HepG2 (cell line): Measurements from ENCODE around the gene ABHD11. TPM values are rescaled to one million over a fixed set of nuclear protein-coding genes. Genes with fewer than 3 reads are reported as not detected.

Experiments used
- AHR ChIP-seq: IDR thresholded peaks from 2 replicates; pipeline ENCODE4 v1.6.1; 2018; ENCODE audit warnings: missing genetic modification reagents, missing compliant biosample characterization
- CCAR2 ChIP-seq: fragments of 200-400 bp; formaldehyde crosslinking; optimal IDR thresholded peaks from 2 replicates; pipeline ENCODE3; 2018; ENCODE audit warnings: low read depth, mild to moderate bottlenecking, low read length, moderate library complexity
- EP300 ChIP-seq, 3 experiments: sonication (generic) in 1 of 3; formaldehyde crosslinking in 1 of 3; IDR thresholded peaks; 2 replicates each; pipeline versions ENCODE4 v1.5.1 to v1.6.1; 2011 to 2020; ENCODE audit warnings: low read depth in 2 of 3, low read length in 2 of 3, borderline replicate concordance in 1 of 3, improper control_type of control experiment in 1 of 3, mild to moderate bottlenecking in 1 of 3, missing genetic modification reagents in 1 of 3, moderate library complexity in 1 of 3
- ETV6 ChIP-seq: sonication (generic); formaldehyde crosslinking; conservative IDR thresholded peaks from 2 replicates; pipeline ENCODE4 v1.4.0; 2020; ENCODE audit warnings: missing genetic modification reagents
- EZH2 ChIP-seq: conservative IDR thresholded peaks from 2 replicates; pipeline ENCODE4 v1.6.1; 2012; ENCODE audit warnings: mild to moderate bottlenecking, low read depth, low read length, moderate library complexity
- GTF2F1 ChIP-seq: fragments of 150-350 bp; IDR thresholded peaks from 2 replicates; pipeline ENCODE4 v1.6.1; 2014; ENCODE audit warnings: low read length
- HOXD1 ChIP-seq: sonication (generic); formaldehyde crosslinking; IDR thresholded peaks from 2 replicates; pipeline ENCODE4 v1.5.0; 2020; ENCODE audit warnings: missing genetic modification reagents
- KMT2B ChIP-seq: IDR thresholded peaks from 2 replicates; pipeline ENCODE4 v1.6.1; 2016; ENCODE audit warnings: missing genetic modification reagents, missing compliant biosample characterization
- MBNL3 ChIP-seq: fragments of 250-450 bp; sonication (Bioruptor Pico); conservative IDR thresholded peaks from 2 replicates; pipeline ENCODE4 v1.8.0; 2022; ENCODE audit warnings: mild to moderate bottlenecking, inconsistent platforms
- ONECUT2 ChIP-seq: sonication (generic); formaldehyde crosslinking; IDR thresholded peaks from 2 replicates; pipeline ENCODE4 v1.4.0; 2020; ENCODE audit warnings: missing genetic modification reagents
- RELA ChIP-seq: sonication (generic); formaldehyde crosslinking; IDR thresholded peaks from 2 replicates; pipeline ENCODE4 v1.4.0; 2020; ENCODE audit warnings: missing genetic modification reagents
- SRY ChIP-seq: sonication (generic); formaldehyde crosslinking; IDR thresholded peaks from 2 replicates; pipeline ENCODE4 v1.8.0; 2022; ENCODE audit warnings: mild to moderate bottlenecking, missing genetic modification reagents
- TCF12 ChIP-seq, 2 experiments: fragments of 450-650 bp in 1 of 2; sonication (generic) in 1 of 2; formaldehyde crosslinking in 1 of 2; IDR thresholded peaks; 2 replicates each; pipeline versions ENCODE4 v1.6.1 to v1.8.0; 2017 to 2022; ENCODE audit warnings: antibody characterized with exemption in 1 of 2, mild to moderate bottlenecking in 1 of 2, missing genetic modification reagents in 1 of 2, moderate library complexity in 1 of 2
- ZNF160 ChIP-seq: sonication (generic); formaldehyde crosslinking; IDR thresholded peaks from 2 replicates; pipeline ENCODE4 v1.8.0; 2022; ENCODE audit warnings: mild to moderate bottlenecking, inconsistent platforms, missing genetic modification reagents
- ZNF225 ChIP-seq: sonication (generic); formaldehyde crosslinking; IDR thresholded peaks from 2 replicates; pipeline ENCODE4 v1.4.0; 2020; ENCODE audit warnings: mild to moderate bottlenecking, missing genetic modification reagents
- ZNF660 ChIP-seq: sonication (generic); formaldehyde crosslinking; IDR thresholded peaks from 2 replicates; pipeline ENCODE4 v1.5.1; 2020; ENCODE audit warnings: mild to moderate bottlenecking, low read depth, missing genetic modification reagents, borderline replicate concordance
- ZNF841 ChIP-seq: sonication (generic); formaldehyde crosslinking; IDR thresholded peaks from 2 replicates; pipeline ENCODE4 v1.8.1; 2023; ENCODE audit warnings: missing genetic modification reagents, borderline replicate concordance
- polyA plus RNA-seq, 8 experiments: library from polyadenylated mRNA; depleted of rRNA in 3 of 8; stranded (reverse) in 7 of 8; unstranded in 1 of 8; fragments of >200 nt; fragmentation: Illumina TruSeq in 4 of 8; extraction: Trizol in 4 of 8; gene quantifications; 2 replicates each; pipeline versions ENCODE4 v1.2.1 to v1.2.3, GENCODE V29; 2011 to 2016; ENCODE audit warnings: low read depth in 4 of 8, missing spikeins in 1 of 8, mixed read lengths in 1 of 8; ENCODE audit not compliant: insufficient read depth in 1 of 8
- total RNA-seq, 5 experiments: library from RNA; depleted of rRNA; stranded (reverse); fragments of >200 nt; fragmentation: Illumina TruSeq; extraction: Trizol; gene quantifications; 2 replicates each; pipeline ENCODE4 v1.2.3, GENCODE V29; 2016; ENCODE audit warnings: low read depth in 1 of 5
- TF ChIP-seq, protein P1 (sequence below): sonication (generic); formaldehyde crosslinking; IDR thresholded peaks from 2 replicates; pipeline ENCODE4 v1.4.0; 2020; ENCODE audit warnings: missing genetic modification reagents
- TF ChIP-seq, protein P2 (sequence below), 2 experiments: sonication (generic) in 1 of 2; formaldehyde crosslinking in 1 of 2; IDR thresholded peaks; 2 replicates each; pipeline versions ENCODE4 v1.4.0 to v1.6.1; 2016 to 2020; ENCODE audit warnings: borderline replicate concordance in 1 of 2, low read depth in 1 of 2, mild to moderate bottlenecking in 1 of 2, missing genetic modification reagents in 1 of 2
- TF ChIP-seq, protein P3 (sequence below): sonication (generic); formaldehyde crosslinking; IDR thresholded peaks from 2 replicates; pipeline ENCODE4 v1.4.0; 2020; ENCODE audit warnings: missing genetic modification reagents
- TF ChIP-seq, protein P4 (sequence below): sonication (generic); formaldehyde crosslinking; IDR thresholded peaks from 2 replicates; pipeline ENCODE4 v1.4.0; 2020; ENCODE audit warnings: missing genetic modification reagents, borderline replicate concordance

Gene ABHD11
- total and polyA plus RNA-seq, 2 of the 13 experiments (the other 11 are each of a cell fraction or from before 2014, with no cell fraction given): 7.0 to 8.1 TPM

GRCh38 chr7:73715648-73716317 is 22.8 kb downstream of the ABHD11 start (continued):
- TF ChIP-seq, protein P1, sequence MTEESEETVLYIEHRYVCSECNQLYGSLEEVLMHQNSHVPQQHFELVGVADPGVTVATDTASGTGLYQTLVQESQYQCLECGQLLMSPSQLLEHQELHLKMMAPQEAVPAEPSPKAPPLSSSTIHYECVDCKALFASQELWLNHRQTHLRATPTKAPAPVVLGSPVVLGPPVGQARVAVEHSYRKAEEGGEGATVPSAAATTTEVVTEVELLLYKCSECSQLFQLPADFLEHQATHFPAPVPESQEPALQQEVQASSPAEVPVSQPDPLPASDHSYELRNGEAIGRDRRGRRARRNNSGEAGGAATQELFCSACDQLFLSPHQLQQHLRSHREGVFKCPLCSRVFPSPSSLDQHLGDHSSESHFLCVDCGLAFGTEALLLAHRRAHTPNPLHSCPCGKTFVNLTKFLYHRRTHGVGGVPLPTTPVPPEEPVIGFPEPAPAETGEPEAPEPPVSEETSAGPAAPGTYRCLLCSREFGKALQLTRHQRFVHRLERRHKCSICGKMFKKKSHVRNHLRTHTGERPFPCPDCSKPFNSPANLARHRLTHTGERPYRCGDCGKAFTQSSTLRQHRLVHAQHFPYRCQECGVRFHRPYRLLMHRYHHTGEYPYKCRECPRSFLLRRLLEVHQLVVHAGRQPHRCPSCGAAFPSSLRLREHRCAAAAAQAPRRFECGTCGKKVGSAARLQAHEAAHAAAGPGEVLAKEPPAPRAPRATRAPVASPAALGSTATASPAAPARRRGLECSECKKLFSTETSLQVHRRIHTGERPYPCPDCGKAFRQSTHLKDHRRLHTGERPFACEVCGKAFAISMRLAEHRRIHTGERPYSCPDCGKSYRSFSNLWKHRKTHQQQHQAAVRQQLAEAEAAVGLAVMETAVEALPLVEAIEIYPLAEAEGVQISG: no peak
- TF ChIP-seq, protein P2, sequence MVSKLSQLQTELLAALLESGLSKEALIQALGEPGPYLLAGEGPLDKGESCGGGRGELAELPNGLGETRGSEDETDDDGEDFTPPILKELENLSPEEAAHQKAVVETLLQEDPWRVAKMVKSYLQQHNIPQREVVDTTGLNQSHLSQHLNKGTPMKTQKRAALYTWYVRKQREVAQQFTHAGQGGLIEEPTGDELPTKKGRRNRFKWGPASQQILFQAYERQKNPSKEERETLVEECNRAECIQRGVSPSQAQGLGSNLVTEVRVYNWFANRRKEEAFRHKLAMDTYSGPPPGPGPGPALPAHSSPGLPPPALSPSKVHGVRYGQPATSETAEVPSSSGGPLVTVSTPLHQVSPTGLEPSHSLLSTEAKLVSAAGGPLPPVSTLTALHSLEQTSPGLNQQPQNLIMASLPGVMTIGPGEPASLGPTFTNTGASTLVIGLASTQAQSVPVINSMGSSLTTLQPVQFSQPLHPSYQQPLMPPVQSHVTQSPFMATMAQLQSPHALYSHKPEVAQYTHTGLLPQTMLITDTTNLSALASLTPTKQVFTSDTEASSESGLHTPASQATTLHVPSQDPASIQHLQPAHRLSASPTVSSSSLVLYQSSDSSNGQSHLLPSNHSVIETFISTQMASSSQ (IDR thresholded peaks at IDR 0.05; ENCODE audit: low read depth): no peak
- TF ChIP-seq, protein P2 (CRISPR knock-in tag; IDR thresholded peaks at IDR 0.05; ENCODE audit: borderline replicate concordance): peak; percentile 37; the same call in 1 of the 2 replicates
- TF ChIP-seq HOXD1 (CRISPR knock-in tag) (no peak), ZNF660 (CRISPR knock-in tag) (no peak), CCAR2 (no peak), KMT2B (CRISPR knock-in tag) (no peak), ETV6 (CRISPR knock-in tag) (no peak), EP300 (IDR thresholded peaks at IDR 0.05; ENCODE audit: low read depth in 2 of 2, low read length in 2 of 2) (peak; percentile 48 to 70; a peak in 3 of 4 replicates), EP300 (CRISPR knock-in tag; IDR thresholded peaks at IDR 0.05; ENCODE audit: borderline replicate concordance) (peak; percentile 79), ZNF841 (CRISPR knock-in tag) (no peak), EZH2 (no peak), ZNF160 (CRISPR knock-in tag) (no peak), SRY (CRISPR knock-in tag) (no peak), MBNL3 (CRISPR knock-in tag) (no peak), GTF2F1 (no peak), AHR (CRISPR knock-in tag) (no peak), RELA (CRISPR knock-in tag) (no peak), TCF12 (IDR thresholded peaks at IDR 0.05) (no peak), TCF12 (CRISPR knock-in tag; IDR thresholded peaks at IDR 0.05) (no peak), ZNF225 (no peak), ONECUT2 (CRISPR knock-in tag) (no peak)
- TF ChIP-seq, protein P3, sequence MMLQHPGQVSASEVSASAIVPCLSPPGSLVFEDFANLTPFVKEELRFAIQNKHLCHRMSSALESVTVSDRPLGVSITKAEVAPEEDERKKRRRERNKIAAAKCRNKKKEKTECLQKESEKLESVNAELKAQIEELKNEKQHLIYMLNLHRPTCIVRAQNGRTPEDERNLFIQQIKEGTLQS (CRISPR knock-in tag): no peak
- TF ChIP-seq, protein P4, sequence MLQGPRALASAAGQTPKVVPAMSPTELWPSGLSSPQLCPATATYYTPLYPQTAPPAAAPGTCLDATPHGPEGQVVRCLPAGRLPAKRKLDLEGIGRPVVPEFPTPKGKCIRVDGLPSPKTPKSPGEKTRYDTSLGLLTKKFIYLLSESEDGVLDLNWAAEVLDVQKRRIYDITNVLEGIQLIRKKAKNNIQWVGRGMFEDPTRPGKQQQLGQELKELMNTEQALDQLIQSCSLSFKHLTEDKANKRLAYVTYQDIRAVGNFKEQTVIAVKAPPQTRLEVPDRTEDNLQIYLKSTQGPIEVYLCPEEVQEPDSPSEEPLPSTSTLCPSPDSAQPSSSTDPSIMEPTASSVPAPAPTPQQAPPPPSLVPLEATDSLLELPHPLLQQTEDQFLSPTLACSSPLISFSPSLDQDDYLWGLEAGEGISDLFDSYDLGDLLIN (CRISPR knock-in tag): no peak
